ENCODE measurements around the gene OTUB2.

OTUB2 gene

DNA sequence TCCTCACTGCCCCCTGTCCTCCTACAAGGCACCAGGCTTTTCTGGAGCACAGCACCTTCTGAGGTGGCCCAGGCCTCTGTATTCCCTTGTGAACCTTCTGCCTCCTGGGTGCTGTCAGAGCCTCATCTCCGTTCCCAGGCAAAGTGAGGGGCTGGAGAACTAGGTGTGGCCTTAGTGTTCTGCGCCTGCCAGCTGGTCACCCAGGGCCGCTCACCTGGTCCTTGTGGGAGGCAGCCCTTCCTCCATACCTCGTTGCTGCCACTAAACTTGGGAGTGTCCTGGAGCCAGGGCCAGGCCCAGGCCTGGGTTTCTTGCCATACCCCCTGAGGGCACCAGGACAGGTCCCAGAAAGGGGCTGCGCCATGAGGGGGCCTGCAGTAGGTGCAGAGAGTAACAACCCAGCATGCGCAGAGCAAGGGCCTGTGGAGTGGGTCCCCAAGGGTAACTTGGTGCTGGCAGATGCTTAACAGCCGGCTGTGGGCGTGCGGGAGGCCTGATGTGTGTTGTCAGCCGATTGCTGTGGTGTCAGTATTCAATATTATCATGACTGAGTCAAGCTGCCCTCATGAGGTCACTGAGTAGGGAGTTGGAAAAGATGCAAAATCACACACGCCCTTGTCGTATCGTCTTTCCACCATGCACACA is 17.1 kb downstream of the OTUB2 start:
- DNase-seq: no peak
- Histone ChIP-seq H3K36me3 (peaks cover 16 to 51% (median 45%) of the 10 kb centered on the region in 3 donors), H3K4me3 (no peak overlapping the region), H3K9me3 (no peaks in the 10 kb centered on the region), H3K27ac (no peak overlapping the region), H3K4me1 (peaks cover 0 to 14% (median 6%) of the 10 kb centered on the region in 4 donors), H3K27me3 (no peaks in the 10 kb centered on the region)
- TF ChIP-seq CTCF (IDR thresholded peaks at IDR 0.05): no peak
- intact Hi-C loops (cut with DNase I; ENCODE audit: low total_unique reads): no loop called here

- Histone ChIP-seq H3K4me3 (no peak overlapping the region), H3K36me3 (peaks cover 23 to 58% (median 52%) of the 10 kb centered on the region in 3 donors), H3K27me3 (no peaks in the 10 kb centered on the region), H3K9me3 (no peaks in the 10 kb centered on the region), H3K27ac (no peak overlapping the region), H3K4me1 (peaks cover 0 to 14% (median 6%) of the 10 kb centered on the region in 4 donors)
- intact Hi-C loops (cut with DNase I; ENCODE audit: low total_unique reads): no loop called here
- no peak for TF ChIP-seq CTCF (IDR thresholded peaks at IDR 0.05)
- peak in 1 of 2 donors; percentile 49 for DNase-seq
These were observed 17.8 kb downstream of the OTUB2 start for GRCh38 chr14:94043756-94044475.

DNA sequence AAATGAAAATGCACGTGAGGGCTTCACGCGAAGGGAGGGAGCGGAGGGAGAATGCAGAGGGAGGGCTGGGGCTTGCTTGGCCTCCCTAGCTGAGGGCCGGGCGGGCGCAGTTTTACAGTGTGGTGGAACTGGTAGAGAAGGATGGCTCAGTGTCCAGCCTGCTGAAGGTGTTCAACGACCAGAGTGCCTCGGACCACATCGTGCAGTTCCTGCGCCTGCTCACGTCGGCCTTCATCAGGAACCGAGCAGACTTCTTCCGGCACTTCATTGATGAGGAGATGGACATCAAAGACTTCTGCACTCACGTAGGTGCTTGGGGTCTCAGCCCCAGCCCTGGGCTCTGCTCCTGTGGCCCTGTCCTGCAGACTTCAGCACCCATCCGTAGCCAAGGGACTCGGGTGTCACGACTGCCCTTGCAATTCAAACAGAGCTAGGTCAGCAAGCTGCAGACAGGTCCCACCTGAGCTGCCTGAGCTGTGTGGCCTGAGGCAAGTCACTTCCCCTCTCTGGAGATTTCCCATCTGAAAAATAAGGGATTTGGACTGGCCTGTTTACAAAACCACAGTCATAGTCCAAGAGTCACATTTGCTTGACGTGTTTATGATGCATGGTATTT is 18.4 kb downstream of the OTUB2 start:
- H3K27me3 ChIP-seq: no peaks in the 10 kb centered on the region
- no peak for TF ChIP-seq CTCF (IDR thresholded peaks at IDR 0.05)
- peak in 1 of 2 donors; percentile 55 for DNase-seq
- H3K27ac ChIP-seq: no peak overlapping the region
- peaks cover 30 to 65% (median 59%) of the 10 kb centered on the region in 3 donors for H3K36me3 ChIP-seq
- no peaks in the 10 kb centered on the region for H3K9me3 ChIP-seq
- peaks cover 0 to 14% (median 6%) of the 10 kb centered on the region in 4 donors for H3K4me1 ChIP-seq
- intact Hi-C loops (cut with DNase I; ENCODE audit: low total_unique reads): no loop called here
- no peak overlapping the region for H3K4me3 ChIP-seq

- DNase-seq: no peak
- Histone ChIP-seq H3K27me3 (no peaks in the 10 kb centered on the region), H3K9me3 (no peaks in the 10 kb centered on the region), H3K4me3 (no peak overlapping the region), H3K36me3 (peaks cover 35 to 70% (median 64%) of the 10 kb centered on the region in 3 donors), H3K4me1 (peaks cover 0 to 14% (median 6%) of the 10 kb centered on the region in 4 donors), H3K27ac (no peak overlapping the region)
- intact Hi-C loops (cut with DNase I; ENCODE audit: low total_unique reads): no loop called here
- no peak for TF ChIP-seq CTCF (IDR thresholded peaks at IDR 0.05)
These were observed 19.0 kb downstream of the OTUB2 start for GRCh38 chr14:94045101-94045500.

- H3K36me3 ChIP-seq: peaks cover 42 to 76% (median 71%) of the 10 kb centered on the region in 3 donors
- H3K4me3 ChIP-seq: no peak overlapping the region
- no peaks in the 10 kb centered on the region for H3K9me3 ChIP-seq
- H3K27ac ChIP-seq: no peak overlapping the region
- peak in 1 of 2 donors; percentile 57 for DNase-seq
- TF ChIP-seq CTCF (IDR thresholded peaks at IDR 0.05): no peak
- no peaks in the 10 kb centered on the region for H3K27me3 ChIP-seq
- intact Hi-C loops (cut with DNase I; ENCODE audit: low total_unique reads): no loop called here
- H3K4me1 ChIP-seq: peaks cover 0 to 14% (median 6%) of the 10 kb centered on the region in 4 donors
These were observed 19.6 kb downstream of the OTUB2 start for GRCh38 chr14:94045563-94046345.
